DMS153 (cell line): Measurements from ENCODE around the gene TBC1D30.

Source experiments
- DNase-seq: peaks from one replicate; lab custom pipeline; 2025; lab: John Stamatoyannopoulos, UW

Gene TBC1D30

DNA sequence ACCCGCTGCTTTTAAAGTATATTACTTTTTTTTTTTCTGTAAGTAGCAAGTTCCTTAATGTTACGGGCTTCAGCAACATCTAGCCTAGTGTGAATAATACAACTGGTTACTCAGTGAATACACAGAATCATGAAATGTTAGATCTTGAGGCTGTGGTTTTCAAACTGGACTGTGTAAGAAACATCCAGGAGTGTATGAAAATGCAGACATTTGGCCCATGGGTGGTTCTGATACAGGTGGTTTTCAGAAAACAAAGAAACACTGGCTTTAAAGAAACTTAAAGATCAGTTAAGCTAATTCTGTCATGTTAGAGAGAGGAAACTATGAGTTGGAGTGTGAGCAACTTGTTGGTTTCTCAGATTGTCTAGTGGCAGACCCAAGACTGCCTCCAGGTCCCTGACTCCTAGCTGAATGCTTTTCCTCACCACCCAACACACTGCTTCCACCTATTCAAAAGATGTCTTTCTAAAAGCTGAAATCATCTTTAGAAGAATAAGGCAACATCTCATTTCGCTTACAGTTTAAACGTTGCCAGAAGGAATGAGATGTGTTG, 36.1 kb downstream of the TBC1D30 start:
- no peak for DNase-seq

DNA sequence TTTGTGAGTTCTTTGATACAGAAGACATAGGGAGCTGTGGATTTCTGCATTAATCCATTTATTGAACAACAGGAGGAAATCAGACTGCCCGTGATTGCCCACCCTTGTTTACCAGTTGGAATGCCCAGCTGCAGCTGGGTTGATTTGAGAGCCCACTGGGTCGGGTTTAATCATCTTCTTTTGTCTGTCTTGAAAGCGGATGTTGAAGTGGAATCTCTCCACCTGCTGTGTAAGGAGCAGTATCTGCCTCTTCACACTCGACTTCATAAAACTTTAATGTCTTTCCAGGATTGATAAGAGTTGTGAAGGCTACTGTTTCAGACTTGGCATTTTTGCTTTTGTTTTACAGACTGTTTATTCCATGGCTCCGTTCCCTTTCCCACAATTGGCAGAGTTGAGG, 39.9 kb downstream of the TBC1D30 start:
- DNase-seq: no peak

- DNase-seq: no peak
Observed at GRCh38 chr12:64875186-64875585, 50.7 kb downstream of the TBC1D30 start.

GRCh38 chr12:64876388-64877071, 52.1 kb downstream of the TBC1D30 start:
- DNase-seq: no peak

DNA sequence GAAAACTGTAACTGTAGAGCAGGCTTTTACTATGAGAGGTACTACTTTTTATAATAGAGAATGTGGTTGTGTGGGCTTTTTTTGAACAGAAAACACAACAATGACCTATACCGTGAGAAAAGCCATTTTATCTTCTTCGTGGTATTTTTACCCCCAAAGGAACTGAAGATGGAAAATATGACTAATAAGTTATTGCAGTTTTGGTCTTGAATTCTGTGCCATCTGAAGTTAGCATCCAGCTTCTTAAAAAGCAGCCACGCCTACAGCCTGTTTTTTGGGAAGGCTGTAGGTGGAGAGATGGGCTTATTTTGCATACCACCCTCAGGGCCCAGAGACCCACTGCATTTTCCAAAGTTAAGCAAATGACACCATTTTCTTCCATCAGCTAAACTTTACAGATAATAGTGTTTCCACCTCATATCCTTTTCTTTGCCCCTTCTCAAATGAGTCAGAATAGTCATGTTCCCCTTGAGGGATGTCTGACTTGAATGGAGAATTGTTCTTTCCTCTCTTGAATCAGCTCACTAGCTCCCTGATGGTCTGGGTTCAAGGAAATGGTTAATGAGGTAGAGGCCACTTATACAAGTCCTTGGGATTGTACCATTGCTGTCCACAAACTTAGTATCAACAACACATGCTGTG, 53.0 kb downstream of the TBC1D30 start:
- no peak for DNase-seq

- no peak for DNase-seq
Observed at GRCh38 chr12:64882687-64883086, 58.2 kb downstream of the TBC1D30 start.

- DNase-seq: no peak
Observed at GRCh38 chr12:64883264-64884163, 59.1 kb downstream of the TBC1D30 start.

DNA sequence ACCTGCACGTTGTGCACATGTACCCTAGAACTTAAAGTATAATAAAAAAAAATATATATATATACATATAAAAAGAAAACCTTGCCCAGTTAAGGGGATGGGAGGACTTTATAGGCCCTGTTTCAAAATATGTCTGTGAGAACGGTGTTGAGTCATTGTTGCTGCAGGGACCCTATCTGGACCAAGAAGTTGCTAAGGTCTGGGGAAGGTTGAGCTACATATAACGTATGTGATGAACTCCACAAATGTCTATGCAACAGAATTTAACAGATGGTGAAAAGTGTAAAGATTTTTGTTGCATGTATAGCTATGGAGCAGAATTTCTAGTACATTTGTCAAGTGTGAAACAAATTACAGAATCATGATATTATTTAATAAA, 59.7 kb downstream of the TBC1D30 start:
- DNase-seq: no peak

GRCh38 chr12:64884728-64885127, 60.3 kb downstream of the TBC1D30 start:
- no peak for DNase-seq

- DNase-seq: no peak
Observed at GRCh38 chr12:64889434-64890216, 65.2 kb downstream of the TBC1D30 start.

DNA sequence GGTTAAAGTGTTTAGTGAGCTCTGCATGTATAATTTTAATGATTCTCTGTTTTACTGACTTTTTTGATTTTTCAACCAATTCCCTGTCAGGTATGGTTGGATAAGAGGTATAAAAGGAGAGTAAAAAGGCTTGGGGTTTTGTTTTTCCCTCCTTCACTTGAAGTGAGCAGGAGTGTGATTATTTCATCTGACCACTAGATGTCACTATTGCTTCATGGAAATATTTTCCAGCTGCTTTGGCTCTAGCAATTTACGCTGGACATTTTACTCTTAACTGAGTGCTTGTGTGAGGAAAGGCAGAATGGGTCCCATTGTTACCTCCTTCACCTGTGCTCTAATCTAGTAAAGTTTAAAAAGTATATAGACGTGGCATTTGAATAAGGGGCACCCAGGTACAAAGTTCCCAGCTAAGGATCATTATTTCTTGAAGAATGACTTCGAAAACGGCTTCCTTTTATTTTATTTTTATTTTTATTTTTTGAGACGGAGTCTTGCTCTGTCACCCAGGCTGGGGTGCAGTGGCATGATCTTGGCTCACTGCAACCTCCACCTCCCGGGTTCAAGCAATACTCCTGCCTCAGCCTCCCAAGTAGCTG, 66.5 kb downstream of the TBC1D30 start:
- DNase-seq: peak; percentile 58

- no peak for DNase-seq
Observed at GRCh38 chr12:64891629-64892028, 67.2 kb downstream of the TBC1D30 start.

- DNase-seq: no peak
Observed at GRCh38 chr12:64892561-64892960, 68.1 kb downstream of the TBC1D30 start.

- DNase-seq: no peak
Observed at GRCh38 chr12:64893961-64894360, 69.5 kb downstream of the TBC1D30 start.

- DNase-seq: no peak
Observed at GRCh38 chr12:64894827-64895475, 70.5 kb downstream of the TBC1D30 start.

- DNase-seq: no peak
Observed at GRCh38 chr12:64895526-64895925, 71.1 kb downstream of the TBC1D30 start.

DNA sequence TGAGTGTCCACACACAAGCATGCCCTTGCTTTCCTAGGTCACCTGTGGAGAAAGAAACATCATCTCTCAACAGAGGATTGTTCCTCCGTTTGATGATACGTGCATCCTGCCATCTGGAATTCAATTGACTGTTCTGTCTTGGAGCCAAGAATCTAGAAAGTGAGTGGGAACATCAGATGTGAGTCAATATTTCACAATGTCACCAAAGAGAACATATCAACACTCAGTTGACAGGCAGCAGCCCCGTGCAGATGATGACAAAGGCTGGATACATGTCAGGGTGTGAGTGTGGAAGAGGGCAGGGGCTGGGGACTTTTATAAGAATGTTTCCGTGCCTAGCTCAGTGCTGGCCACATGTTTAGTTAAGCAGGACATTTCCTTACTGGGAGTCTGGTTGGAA, 76.1 kb downstream of the TBC1D30 start:
- no peak for DNase-seq

DNA sequence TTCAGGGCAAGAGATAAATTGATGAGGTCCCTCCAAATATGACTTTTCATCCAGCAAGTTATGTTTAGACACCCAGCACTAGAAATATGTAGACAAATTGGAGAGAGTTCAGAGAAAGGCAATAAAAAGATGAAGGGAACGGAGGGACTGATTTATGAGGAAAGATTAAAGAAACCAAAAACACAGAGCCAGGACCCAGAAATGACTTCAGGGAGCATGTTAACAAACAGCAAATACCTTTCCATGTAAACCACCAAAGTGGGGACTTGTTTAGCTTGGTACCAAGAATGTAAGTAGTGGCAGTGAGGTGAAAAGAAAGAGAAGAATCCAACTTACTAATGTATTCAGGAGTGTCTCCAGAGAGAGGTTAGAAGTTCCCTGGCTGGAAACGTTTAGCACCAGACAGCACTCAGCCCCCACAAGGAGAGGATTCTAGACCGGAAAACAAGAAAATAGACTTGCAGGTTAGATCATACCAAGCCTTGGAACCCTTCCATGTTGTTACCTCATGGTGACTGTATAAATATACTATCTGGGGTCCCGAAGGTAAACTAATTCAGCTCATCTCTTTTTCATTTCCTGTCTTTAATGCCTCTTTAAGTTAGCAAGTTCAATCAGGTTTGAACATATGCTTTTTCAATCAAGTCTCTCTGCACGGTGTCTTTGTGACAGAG, 79.2 kb downstream of the TBC1D30 start:
- DNase-seq: no peak

- DNase-seq: no peak
Observed at GRCh38 chr12:64907097-64907496, 82.7 kb downstream of the TBC1D30 start.

- no peak for DNase-seq
Observed at GRCh38 chr12:64909124-64909523, 84.7 kb downstream of the TBC1D30 start.
